CD4-positive, alpha-beta T cell treated with Interferon alpha-2 for 1 hour (primary cell): Measurements from ENCODE around the gene KYAT1.
A peak's percentile ranks its signal among the peaks of the same experiment; 100 is the strongest.

Experiments used
- DNase-seq, 2 donors: peaks; one replicate each; pipeline ENCODE4 v3.0.0-alpha.2; 2020 to 2022

Gene KYAT1

GRCh38 chr9:128835246-128836210 is 46.2 kb downstream of the KYAT1 start:
- DNase-seq: no peak

- DNase-seq: no peak
These were observed 48.1 kb downstream of the KYAT1 start for GRCh38 chr9:128833696-128834095.

- peak; percentile 93 to 96 for DNase-seq
These were observed 52.1 kb downstream of the KYAT1 start, which contains the start of gene SPOUT1 for GRCh38 chr9:128829477-128830251. Gene SPOUT1 (minus strand): TSS chr9:128829794. CDS start chr9:128829780, 14 bp downstream.

- no peak for DNase-seq
These were observed 52.9 kb downstream of the KYAT1 start for GRCh38 chr9:128828719-128829452.

GRCh38 chr9:128828267-128828666 is 53.5 kb downstream of the KYAT1 start:
- DNase-seq: no peak

- no peak for DNase-seq
These were observed 55.6 kb downstream of the KYAT1 start for GRCh38 chr9:128825923-128826700.

- no peak for DNase-seq
These were observed 56.8 kb downstream of the KYAT1 start for GRCh38 chr9:128824911-128825310.

GRCh38 chr9:128823903-128824406 is 57.8 kb downstream of the KYAT1 start:
- no peak for DNase-seq

- DNase-seq: no peak
These were observed 58.3 kb downstream of the KYAT1 start for GRCh38 chr9:128823362-128823902.

- no peak for DNase-seq
These were observed 59.2 kb downstream of the KYAT1 start for GRCh38 chr9:128822407-128823042.

GRCh38 chr9:128821584-128822406 is 60.0 kb downstream of the KYAT1 start:
- no peak for DNase-seq

GRCh38 chr9:128820665-128821583 is 60.8 kb downstream of the KYAT1 start:
- DNase-seq: no peak

GRCh38 chr9:128819716-128820664 is 61.8 kb downstream of the KYAT1 start:
- no peak for DNase-seq

GRCh38 chr9:128818839-128819715 is 62.7 kb downstream of the KYAT1 start:
- peak; percentile 21 to 46 for DNase-seq

- peak; percentile 97 to 98 for DNase-seq
These were observed 63.5 kb downstream of the KYAT1 start, which contains the start of gene ENDOG for GRCh38 chr9:128818099-128818838. Gene ENDOG (plus strand): TSS chr9:128818500. CDS start chr9:128818685, 185 bp downstream.

GRCh38 chr9:128810873-128811272 is 70.9 kb downstream of the KYAT1 start:
- no peak for DNase-seq
